HUES64 (cell line): ENCODE results near the gene PPP1R12C.

Experiments
- H3K27ac ChIP-seq: 2 replicates; pipeline ENCODE4 v1.7.0; 2013; ENCODE audit warnings: low read depth, low read length, inconsistent platforms
- H3K27me3 ChIP-seq: 2 replicates; pipeline ENCODE4 v1.6.1; 2013; ENCODE audit warnings: mild to moderate bottlenecking, low read length; ENCODE audit not compliant: insufficient read depth
- H3K36me3 ChIP-seq: 2 replicates; pipeline ENCODE4 v1.6.1; 2013; ENCODE audit warnings: mild to moderate bottlenecking, low read length; ENCODE audit not compliant: insufficient read depth
- H3K4me1 ChIP-seq: 2 replicates; pipeline ENCODE4 v1.6.1; 2013; ENCODE audit warnings: mild to moderate bottlenecking, low read length, moderate library complexity; ENCODE audit not compliant: insufficient read depth
- H3K4me3 ChIP-seq: 2 replicates; pipeline ENCODE4 v1.5.1; 2013; ENCODE audit warnings: mild to moderate bottlenecking, low read length, moderate library complexity
- H3K9ac ChIP-seq: 2 replicates; pipeline ENCODE4 v1.6.1; 2013; ENCODE audit warnings: mild to moderate bottlenecking, low read depth, low read length
- H3K9me3 ChIP-seq: 2 replicates; pipeline ENCODE4 v1.6.1; 2013; ENCODE audit warnings: low read depth, low read length; ENCODE audit not compliant: insufficient read depth
- WGBS: fragments of 150-250, 120-280 bp; methylation state at CpG from one replicate; pipeline ENCODE4 v1.1.7; 2013; ENCODE audit warnings: missing lambda C conversion rate; 5-methylcytosine and 5-hydroxymethylcytosine counted together

PPP1R12C gene

DNA sequence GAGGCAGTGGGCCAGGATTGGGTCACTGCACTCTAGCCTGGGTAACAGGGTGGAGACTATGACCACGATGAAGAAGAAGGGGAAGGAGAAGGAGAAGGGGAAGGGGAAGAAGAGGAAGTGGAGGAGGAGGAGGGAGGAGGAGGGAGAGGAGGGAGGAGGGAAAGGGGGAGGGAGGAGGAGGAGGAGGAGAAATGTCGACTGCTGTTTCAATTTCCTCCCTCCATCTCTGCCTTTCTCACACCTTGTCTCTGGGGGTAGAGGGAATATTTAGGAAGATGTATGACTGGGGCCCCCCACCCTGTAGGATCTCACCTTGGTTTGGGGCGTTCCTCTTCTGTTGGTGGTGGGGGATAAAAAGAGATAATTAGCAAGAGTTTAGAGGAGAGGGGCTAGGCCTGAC lies 27.8 kb upstream of the PPP1R12C start:
- Histone ChIP-seq H3K4me3 (no peak overlapping the region), H3K36me3 (peaks cover 9% of the 10 kb centered on the region; the same call in 1 of the 2 replicates), H3K9ac (no peak overlapping the region), H3K27ac (no peak overlapping the region), H3K27me3 (no peaks in the 10 kb centered on the region), H3K9me3 (no peaks in the 10 kb centered on the region), H3K4me1 (peaks cover 20% of the 10 kb centered on the region)
- WGBS: 41% methylated on average over 2 of the region's 3 CpGs

DNA sequence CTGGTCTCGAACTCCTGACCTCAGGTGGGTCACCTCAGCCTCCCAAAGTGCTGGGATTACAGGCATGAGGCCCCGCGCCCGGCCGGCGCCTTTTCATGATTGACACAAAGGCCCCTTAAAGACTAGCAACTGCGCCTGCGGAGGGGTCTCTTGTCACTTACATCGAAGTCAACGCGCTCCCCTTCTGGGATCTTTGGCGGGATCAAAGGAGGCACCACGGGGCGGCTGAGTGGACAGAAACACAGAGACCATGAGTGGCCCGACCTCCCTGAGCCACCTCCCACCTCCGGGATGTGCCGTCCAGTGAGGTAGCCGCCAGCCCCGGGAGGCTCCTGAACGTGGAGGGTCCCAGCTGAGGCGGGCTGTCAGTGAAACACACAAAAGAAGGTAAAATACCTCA lies 24.3 kb upstream of the PPP1R12C start:
- 28% methylated on average over 21 of the region's 21 CpGs for WGBS
- H3K27ac ChIP-seq: no peak overlapping the region; the same call in 1 of the 2 replicates
- H3K4me3 ChIP-seq: peak overlapping the region; percentile 20; the same call in 1 of the 2 replicates
- H3K9me3 ChIP-seq: no peaks in the 10 kb centered on the region
- H3K4me1 ChIP-seq: peaks cover 3% of the 10 kb centered on the region; the same call in 1 of the 2 replicates
- peaks cover 13% of the 10 kb centered on the region; the same call in 1 of the 2 replicates for H3K36me3 ChIP-seq
- H3K27me3 ChIP-seq: no peaks in the 10 kb centered on the region
- no peak overlapping the region for H3K9ac ChIP-seq

DNA sequence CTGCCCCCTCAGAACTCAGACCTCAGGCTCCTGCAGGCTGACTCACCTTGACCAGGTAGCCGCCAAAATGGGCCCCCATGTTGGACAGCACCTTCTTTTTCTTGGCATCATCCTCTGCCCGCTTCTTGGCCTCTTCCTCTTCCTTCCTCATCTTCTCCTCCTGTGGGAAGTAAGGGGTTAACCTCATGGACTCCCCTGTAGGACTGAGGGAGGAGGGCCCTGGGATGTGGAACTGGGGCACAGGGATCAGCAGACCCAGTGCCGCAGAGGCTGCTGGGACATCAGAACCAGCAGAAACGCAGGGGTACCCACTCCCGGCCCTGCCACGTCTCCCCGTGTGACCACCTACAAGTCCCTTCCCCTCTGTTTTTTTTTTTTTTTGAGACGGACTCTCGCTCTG lies 20.5 kb upstream of the PPP1R12C start:
- no peak overlapping the region for H3K4me3 ChIP-seq
- H3K9ac ChIP-seq: no peak overlapping the region
- H3K27ac ChIP-seq: no peak overlapping the region
- H3K27me3 ChIP-seq: no peaks in the 10 kb centered on the region
- H3K9me3 ChIP-seq: no peaks in the 10 kb centered on the region
- peaks cover 26% of the 10 kb centered on the region for H3K36me3 ChIP-seq
- H3K4me1 ChIP-seq: peaks cover 3% of the 10 kb centered on the region; the same call in 1 of the 2 replicates
- 66% methylated on average over 9 of the region's 9 CpGs for WGBS

DNA sequence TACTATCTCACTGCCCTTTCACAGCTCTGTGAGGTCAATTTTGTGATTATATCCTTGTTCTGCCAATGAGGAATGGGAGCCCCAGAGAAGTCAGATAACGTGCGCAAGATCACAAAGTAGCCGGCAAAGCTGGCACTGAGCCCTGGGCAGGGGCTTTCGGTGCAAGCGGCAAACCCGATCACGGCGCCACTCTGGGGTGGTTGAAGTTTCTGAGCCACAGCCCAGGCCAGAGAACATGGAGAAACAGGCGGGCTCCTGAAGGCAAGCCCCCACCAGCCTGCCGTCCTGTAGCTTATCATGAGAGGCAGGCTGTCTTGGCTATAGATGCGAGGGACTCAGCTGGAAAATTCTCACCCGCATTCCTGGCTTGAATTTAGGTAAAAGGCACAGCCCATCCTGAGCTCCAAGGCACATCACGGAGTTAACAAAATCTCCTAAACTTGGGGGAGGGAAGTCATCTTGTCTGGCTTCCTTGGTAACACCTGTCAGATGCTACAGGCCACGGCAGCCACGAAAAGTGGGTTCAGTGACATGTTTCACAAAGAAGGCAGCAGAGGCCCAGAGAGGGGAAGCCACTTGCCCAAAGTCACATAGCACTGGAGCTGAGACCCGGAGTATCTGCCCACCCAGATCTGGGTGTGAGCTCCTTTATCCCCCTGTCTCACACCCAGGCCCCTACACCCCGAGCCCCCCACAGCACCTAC lies 19.1 kb upstream of the PPP1R12C start:
- Histone ChIP-seq H3K9ac (no peak overlapping the region), H3K4me1 (peaks cover 3% of the 10 kb centered on the region; the same call in 1 of the 2 replicates), H3K27ac (no peak overlapping the region), H3K36me3 (peaks cover 30% of the 10 kb centered on the region), H3K4me3 (no peak overlapping the region), H3K9me3 (no peaks in the 10 kb centered on the region), H3K27me3 (no peaks in the 10 kb centered on the region)
- 96% methylated on average over 17 of the region's 17 CpGs for WGBS

DNA sequence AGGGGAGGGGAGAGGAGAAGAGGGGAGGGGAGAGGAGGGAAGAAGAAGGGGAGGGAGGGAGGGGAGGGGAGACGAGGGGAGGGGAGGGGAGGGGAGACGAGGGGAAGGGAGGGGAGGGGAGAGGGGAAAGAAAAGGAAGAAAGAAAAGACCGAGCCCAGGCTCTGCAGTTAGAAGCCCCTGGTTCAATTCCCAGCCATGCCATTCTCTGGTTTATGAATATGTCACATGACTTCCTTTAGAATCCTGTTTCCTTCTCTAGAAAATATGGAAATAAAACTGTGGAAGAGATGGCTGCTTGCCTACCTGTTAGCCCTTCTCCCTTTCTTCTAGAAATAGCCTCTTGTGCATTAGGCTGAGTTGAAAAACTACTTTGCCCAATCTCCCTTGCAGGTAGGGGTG lies 17.3 kb upstream of the PPP1R12C start:
- no peaks in the 10 kb centered on the region for H3K27me3 ChIP-seq
- H3K4me1 ChIP-seq: no peaks in the 10 kb centered on the region
- H3K36me3 ChIP-seq: peaks cover 30% of the 10 kb centered on the region
- H3K9me3 ChIP-seq: no peaks in the 10 kb centered on the region
- H3K4me3 ChIP-seq: no peak overlapping the region
- 57% methylated on average over 1 of the region's 3 CpGs for WGBS
- no peak overlapping the region for H3K9ac ChIP-seq
- no peak overlapping the region for H3K27ac ChIP-seq

DNA sequence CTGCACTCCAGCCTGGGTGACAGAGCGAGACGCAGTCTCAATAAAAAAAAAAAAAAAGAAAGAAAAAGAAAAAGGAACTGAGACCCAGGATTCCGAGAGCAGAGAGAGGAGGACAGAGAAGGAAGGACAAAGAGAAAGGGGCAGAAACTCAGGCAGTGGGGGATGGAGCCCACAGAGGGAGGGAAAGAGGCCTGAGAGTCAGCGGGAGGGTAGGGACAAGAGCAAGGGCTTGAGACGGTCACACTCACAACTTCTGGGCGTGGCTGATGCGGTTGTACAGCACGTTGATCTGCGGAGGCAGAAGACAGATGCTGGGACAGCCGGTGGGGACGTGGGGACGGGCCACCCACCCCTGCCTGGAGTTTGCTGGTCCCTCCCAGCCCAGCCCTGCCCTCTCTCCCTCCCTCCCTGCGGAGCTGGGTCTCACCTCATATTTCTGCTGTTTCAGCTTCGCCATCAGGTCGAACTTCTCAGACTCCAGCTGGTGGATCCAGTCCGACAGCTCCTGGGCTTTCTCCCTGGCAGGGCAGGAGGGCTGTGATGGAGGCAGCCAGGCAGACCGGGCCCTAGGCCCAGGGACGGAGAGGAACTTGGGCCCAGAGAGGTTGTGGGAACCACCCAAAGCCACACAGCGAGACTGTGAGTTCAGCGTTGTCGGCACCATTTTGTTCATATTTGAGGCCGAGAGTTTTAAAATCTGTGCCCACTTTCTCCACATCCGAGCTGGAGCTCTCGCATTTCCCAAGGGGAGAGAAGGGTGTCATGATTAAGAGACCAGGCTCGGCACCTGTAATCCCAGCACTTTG lies 16.4 kb upstream of the PPP1R12C start:
- H3K36me3 ChIP-seq: peaks cover 26% of the 10 kb centered on the region
- H3K4me3 ChIP-seq: no peak overlapping the region
- no peaks in the 10 kb centered on the region for H3K27me3 ChIP-seq
- H3K9me3 ChIP-seq: no peaks in the 10 kb centered on the region
- WGBS: 87% methylated on average over 25 of the region's 25 CpGs
- H3K4me1 ChIP-seq: no peaks in the 10 kb centered on the region
- H3K27ac ChIP-seq: peak overlapping the region; percentile 35; the same call in 1 of the 2 replicates
- H3K9ac ChIP-seq: no peak overlapping the region

DNA sequence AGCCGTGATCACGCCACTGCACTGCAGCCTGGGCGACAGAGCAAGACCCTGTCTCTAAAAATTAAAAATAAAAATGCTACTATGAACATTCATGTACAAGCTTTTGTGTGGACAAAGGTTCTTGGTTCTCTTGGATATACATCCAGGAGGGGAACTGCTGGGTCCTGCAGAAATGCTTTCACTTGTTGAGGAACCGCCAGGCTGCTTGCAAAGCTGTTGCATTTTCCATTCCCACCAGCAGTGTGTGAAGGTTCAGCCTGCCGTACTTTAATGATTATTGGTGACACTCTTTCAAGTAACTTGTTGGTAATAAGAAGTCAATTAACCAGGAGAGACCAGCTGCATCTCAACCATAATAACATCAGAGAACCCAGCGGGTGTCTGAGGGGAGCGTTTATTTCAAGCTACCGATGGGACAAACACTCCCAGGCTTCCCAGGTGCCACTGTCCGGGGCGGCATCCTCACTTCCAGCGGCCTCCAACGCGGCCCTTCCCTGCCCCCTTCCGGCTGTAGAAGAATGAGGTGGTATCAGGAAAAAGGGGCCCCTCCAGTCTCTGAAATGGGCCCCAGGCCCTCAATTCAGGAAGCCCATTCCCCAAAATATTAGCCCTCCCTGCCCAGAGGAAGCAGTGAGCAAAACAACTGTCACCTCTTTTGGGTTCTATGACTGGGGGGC lies 15.2 kb upstream of the PPP1R12C start:
- Histone ChIP-seq H3K4me3 (no peak overlapping the region), H3K4me1 (no peaks in the 10 kb centered on the region), H3K27me3 (no peaks in the 10 kb centered on the region), H3K27ac (no peak overlapping the region), H3K9me3 (no peaks in the 10 kb centered on the region), H3K36me3 (peaks cover 26% of the 10 kb centered on the region), H3K9ac (no peak overlapping the region)
- 85% methylated on average over 14 of the region's 14 CpGs for WGBS

DNA sequence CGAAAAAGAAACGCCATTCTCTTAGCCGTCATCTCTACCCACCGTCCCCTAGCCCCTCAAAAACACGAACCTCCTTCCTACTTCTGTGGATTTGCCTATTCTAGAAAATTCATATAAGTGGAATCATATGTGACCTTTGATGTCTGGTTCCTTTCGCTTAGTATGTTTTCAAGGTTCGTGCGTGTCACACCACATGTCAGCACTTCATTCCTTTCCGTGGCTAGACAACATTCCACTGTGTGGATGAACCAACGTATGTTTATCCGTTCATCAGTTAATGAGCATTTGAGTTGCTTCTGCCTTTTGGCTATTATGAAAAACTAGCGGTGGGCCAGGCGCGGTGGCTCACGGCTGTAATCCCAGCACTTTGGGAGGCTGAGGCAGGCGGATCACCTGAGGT lies 14.0 kb upstream of the PPP1R12C start:
- Histone ChIP-seq H3K9ac (no peak overlapping the region), H3K27ac (no peak overlapping the region), H3K4me1 (no peaks in the 10 kb centered on the region), H3K9me3 (no peaks in the 10 kb centered on the region), H3K27me3 (no peaks in the 10 kb centered on the region), H3K36me3 (peaks cover 23% of the 10 kb centered on the region), H3K4me3 (no peak overlapping the region)
- WGBS: 95% methylated on average over 16 of the region's 16 CpGs

DNA sequence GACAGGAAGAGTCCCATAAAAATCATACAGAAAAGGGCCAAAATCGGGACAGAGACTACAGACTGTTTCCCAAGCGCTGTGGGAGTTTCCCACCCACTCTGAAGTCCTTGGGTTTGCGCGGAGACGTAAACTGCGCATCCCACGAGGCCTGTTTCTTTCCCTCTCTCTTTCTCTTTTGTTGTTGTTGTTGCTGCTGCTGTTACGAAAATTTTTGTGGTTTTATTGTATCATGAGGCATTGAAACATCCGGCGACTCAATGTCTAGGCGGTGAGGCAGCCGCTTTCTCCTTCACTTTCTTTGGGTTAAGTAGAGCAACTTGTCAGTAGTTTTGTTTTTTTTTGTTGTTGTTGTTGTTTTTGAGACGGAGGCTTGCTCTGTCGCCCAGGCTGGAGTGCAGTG lies 1.6 kb upstream of the PPP1R12C start:
- WGBS: 93% methylated on average over 14 of the region's 14 CpGs
- peak overlapping the region; percentile 56 for H3K9ac ChIP-seq
- no peaks in the 10 kb centered on the region for H3K36me3 ChIP-seq
- H3K4me1 ChIP-seq: peaks cover 6% of the 10 kb centered on the region; the same call in 1 of the 2 replicates
- peak overlapping the region; percentile 82 for H3K4me3 ChIP-seq
- H3K27ac ChIP-seq: no peak overlapping the region
- H3K9me3 ChIP-seq: no peaks in the 10 kb centered on the region
- H3K27me3 ChIP-seq: no peaks in the 10 kb centered on the region

DNA sequence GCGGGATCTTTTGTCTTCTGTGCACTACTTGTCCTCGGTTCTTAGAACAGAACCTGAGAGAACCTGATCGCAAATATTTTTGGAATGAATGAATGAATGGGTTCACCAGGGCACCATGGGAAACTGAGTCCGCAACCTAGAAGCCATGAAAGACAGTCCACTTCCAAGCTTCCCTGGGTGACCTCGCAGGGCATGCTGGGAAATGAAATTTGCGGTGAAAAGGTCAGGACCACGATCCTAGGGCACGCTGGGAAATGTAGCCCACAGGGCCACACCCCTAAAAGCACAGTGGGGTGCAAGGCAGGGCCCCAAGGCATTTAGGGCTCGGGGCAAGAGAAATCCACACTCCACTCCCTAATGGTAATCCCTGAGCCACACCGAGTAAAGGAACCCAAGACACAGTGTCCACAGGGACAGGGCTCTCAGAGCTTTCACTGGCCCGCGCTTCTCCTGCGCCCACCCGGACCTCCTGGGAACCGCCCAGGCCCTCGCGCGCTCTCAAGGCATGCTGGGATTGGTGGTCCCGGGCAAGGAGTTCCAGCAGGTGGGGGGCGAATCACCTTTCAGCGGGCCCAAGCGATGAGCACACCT lies 1.1 kb upstream of the PPP1R12C start:
- Histone ChIP-seq H3K9ac (peak overlapping the region; percentile 69), H3K27me3 (no peaks in the 10 kb centered on the region), H3K4me3 (peak overlapping the region; percentile 82), H3K27ac (peak overlapping the region; percentile 39; the same call in 1 of the 2 replicates), H3K9me3 (no peaks in the 10 kb centered on the region), H3K36me3 (no peaks in the 10 kb centered on the region), H3K4me1 (peaks cover 6% of the 10 kb centered on the region; the same call in 1 of the 2 replicates)
- 66% methylated on average over 22 of the region's 22 CpGs for WGBS
